Activated CD8-positive, alpha-beta T cell treated with anti-CD3 and anti-CD28 coated beads for 36 hours (primary cell): Measurements from ENCODE around the gene MAP3K7CL. TPM values are rescaled to one million over a fixed set of nuclear protein-coding genes. Genes with fewer than 3 reads are reported as not detected.

Experiments
- ATAC-seq: fragments of 200-7000 bp; cut with Tn5 transposase; one replicate; pipeline ENCODE4 v1.10.0; 2021; ENCODE audit warnings: mild to moderate bottlenecking, moderate library complexity
- CTCF ChIA-PET: fragments of 350-600 bp; sonication (Branson Sonifier 250); formaldehyde crosslinking; loops from one replicate; lab custom pipeline; 2021; ENCODE audit warnings: antibody characterized with exemption; lab: Charles Lee
- POLR2A ChIA-PET: fragments of 350-600 bp; sonication (Branson Sonifier 250); formaldehyde crosslinking; loops from one replicate; lab custom pipeline; 2021; ENCODE audit warnings: antibody characterized with exemption; lab: Charles Lee
- DNase-seq: peaks from one replicate; pipeline ENCODE4 v3.0.0-alpha.2; 2020
- H3K27ac Mint-ChIP-seq: one replicate; pipeline ENCODE4 v1.8.0; 2021; ENCODE audit warnings: mild to moderate bottlenecking, mixed read lengths
- H3K27me3 Mint-ChIP-seq: one replicate; pipeline ENCODE4 v1.8.0; 2021; ENCODE audit warnings: mixed read lengths
- H3K36me3 Mint-ChIP-seq: one replicate; pipeline ENCODE4 v1.8.0; 2021; ENCODE audit warnings: low read depth, mixed read lengths
- H3K4me1 Mint-ChIP-seq: one replicate; pipeline ENCODE4 v1.8.0; 2021; ENCODE audit warnings: low read depth, mixed read lengths
- H3K4me3 Mint-ChIP-seq: one replicate; pipeline ENCODE4 v1.8.0; 2021; ENCODE audit warnings: mild to moderate bottlenecking, moderate library complexity, mixed read lengths
- H3K9me3 Mint-ChIP-seq: one replicate; pipeline ENCODE4 v1.8.0; 2021; ENCODE audit warnings: mixed read lengths
- intact Hi-C: fragments of 100-400 bp; cut with micrococcal nuclease; formaldehyde crosslinking; loops from one replicate; pipeline ENCODE4 v1.10.0; 2022
- total RNA-seq, 2 experiments: library from RNA; stranded (reverse); gene quantifications; one replicate each; pipeline ENCODE4 v1.2.3, GENCODE V29; 2021
- TF ChIP-seq, protein P1 (sequence below): fragments of 200-600 bp; IDR thresholded peaks from one replicate; pipeline ENCODE4 v1.8.0; 2022; ENCODE audit warnings: antibody characterized with exemption, mild to moderate bottlenecking

The MAP3K7CL gene
- total RNA-seq, 2 experiments from 2014 or later, result 3.2 to 4.7 TPM

DNA sequence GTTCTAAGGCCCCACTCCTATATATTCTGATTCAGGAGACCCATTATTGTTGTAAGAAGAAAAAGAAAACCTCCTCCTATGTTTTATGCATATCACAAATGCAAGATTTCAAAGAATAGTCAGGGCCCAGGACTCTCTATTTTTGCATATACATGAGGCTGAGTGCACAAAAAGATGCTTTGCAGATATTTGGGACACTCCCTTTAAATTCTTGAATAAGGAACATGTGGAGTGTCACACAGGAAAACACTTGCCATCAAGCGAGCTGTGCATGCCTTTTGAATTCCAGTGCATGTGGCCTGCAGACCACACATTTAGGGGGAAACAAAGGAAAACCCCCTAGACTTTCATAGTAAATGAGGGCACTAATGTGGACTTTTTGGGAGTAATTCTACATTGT is 5.6 kb downstream of the MAP3K7CL start:
- no peak overlapping the region for H3K27ac Mint-ChIP-seq
- H3K4me1 Mint-ChIP-seq, result no peaks in the 10 kb centered on the region
- H3K36me3 Mint-ChIP-seq, result no peaks in the 10 kb centered on the region
- no peak overlapping the region for H3K4me3 Mint-ChIP-seq
- ATAC-seq (no peak), DNase-seq (no peak)
- CTCF ChIA-PET, result no interaction called here
- H3K27me3 Mint-ChIP-seq, result no peaks in the 10 kb centered on the region
- H3K9me3 Mint-ChIP-seq, result no peaks in the 10 kb centered on the region
- POLR2A ChIA-PET, result no interaction called here
- intact Hi-C loops, result no loop called here
- TF ChIP-seq, protein P1, sequence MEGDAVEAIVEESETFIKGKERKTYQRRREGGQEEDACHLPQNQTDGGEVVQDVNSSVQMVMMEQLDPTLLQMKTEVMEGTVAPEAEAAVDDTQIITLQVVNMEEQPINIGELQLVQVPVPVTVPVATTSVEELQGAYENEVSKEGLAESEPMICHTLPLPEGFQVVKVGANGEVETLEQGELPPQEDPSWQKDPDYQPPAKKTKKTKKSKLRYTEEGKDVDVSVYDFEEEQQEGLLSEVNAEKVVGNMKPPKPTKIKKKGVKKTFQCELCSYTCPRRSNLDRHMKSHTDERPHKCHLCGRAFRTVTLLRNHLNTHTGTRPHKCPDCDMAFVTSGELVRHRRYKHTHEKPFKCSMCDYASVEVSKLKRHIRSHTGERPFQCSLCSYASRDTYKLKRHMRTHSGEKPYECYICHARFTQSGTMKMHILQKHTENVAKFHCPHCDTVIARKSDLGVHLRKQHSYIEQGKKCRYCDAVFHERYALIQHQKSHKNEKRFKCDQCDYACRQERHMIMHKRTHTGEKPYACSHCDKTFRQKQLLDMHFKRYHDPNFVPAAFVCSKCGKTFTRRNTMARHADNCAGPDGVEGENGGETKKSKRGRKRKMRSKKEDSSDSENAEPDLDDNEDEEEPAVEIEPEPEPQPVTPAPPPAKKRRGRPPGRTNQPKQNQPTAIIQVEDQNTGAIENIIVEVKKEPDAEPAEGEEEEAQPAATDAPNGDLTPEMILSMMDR, result no peak

DNA sequence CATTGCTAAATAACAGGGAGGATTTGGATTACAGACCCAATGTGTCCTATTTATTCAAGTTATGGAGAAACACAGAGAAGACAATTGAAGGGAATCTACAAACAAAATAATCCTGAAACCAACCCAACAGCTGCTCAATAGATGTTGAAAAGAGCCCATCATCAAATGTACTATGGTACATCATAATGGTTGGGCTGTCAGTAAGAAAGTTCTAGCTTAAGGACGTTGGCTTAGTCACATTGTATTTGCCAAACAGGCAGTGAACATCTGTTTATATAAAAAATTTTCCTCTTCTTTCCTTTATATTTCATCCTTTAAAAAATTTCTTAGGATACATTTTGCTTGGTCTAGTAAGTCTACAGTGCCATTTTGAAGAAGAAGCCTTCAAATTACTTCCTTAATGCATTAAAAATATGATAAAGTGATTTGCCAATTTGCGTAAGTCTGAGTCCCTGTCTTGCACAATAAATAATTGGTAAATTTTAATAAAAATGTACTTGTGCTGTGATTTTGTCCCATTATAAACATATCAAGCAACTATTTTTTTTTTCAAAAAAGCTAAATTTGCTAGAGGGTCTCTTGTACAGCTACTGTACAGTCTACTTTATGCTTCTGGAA is 14.4 kb downstream of the MAP3K7CL start:
- intact Hi-C loops, result no loop called here
- ATAC-seq (no peak), DNase-seq (no peak)
- no peaks in the 10 kb centered on the region for H3K9me3 Mint-ChIP-seq
- peaks cover 11% of the 10 kb centered on the region for H3K4me1 Mint-ChIP-seq
- ChIA-PET POLR2A (interaction anchor here (0.8 to 1.1 kb wide), 4 partner anchors 8 to 225 kb away, joined by 3 read pairs; no protein-coding TSS in a partner anchor), CTCF (interaction anchor here (0.9 kb wide), 1 partner anchor 232 kb away, joined by 4 read pairs; no protein-coding TSS in a partner anchor)
- H3K36me3 Mint-ChIP-seq, result no peaks in the 10 kb centered on the region
- no peaks in the 10 kb centered on the region for H3K27me3 Mint-ChIP-seq
- H3K4me3 Mint-ChIP-seq, result no peak overlapping the region
- H3K27ac Mint-ChIP-seq, result no peak overlapping the region
- TF ChIP-seq, protein P1, result no peak

DNA sequence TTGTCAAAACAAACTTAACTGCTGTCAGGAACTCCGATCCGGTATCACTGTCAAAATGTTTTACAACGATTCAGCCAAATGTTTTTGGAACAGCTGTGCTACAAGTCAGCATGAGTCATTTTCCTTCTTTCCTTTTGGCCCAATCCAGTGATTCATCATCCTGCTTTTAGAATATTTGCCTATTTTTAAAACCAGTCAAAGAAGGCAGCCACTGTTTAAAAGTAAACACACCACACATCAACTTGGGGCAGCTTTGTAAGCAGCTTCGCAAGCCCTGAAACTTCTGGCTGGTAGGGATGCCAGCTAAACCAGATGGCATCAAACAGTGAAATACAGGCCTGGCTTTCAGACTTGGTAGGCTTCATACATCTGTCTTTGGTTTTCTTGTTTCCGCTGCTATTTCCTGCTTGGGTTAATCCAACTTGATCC is 14.9 kb downstream of the MAP3K7CL start:
- no peaks in the 10 kb centered on the region for H3K27me3 Mint-ChIP-seq
- peaks cover 11% of the 10 kb centered on the region for H3K4me1 Mint-ChIP-seq
- ChIA-PET POLR2A (interaction anchor here (1.1 kb wide), 1 partner anchor 225 kb away, joined by 3 read pairs; no protein-coding TSS in a partner anchor), CTCF (interaction anchor here (1.2 kb wide), 1 partner anchor 19 kb away, joined by 4 read pairs; no protein-coding TSS in a partner anchor)
- no peak for DNase-seq
- no peak for ATAC-seq
- no peaks in the 10 kb centered on the region for H3K9me3 Mint-ChIP-seq
- intact Hi-C loops, result no loop called here
- no peak overlapping the region for H3K27ac Mint-ChIP-seq
- TF ChIP-seq, protein P1, result no peak
- no peak overlapping the region for H3K4me3 Mint-ChIP-seq
- no peaks in the 10 kb centered on the region for H3K36me3 Mint-ChIP-seq

DNA sequence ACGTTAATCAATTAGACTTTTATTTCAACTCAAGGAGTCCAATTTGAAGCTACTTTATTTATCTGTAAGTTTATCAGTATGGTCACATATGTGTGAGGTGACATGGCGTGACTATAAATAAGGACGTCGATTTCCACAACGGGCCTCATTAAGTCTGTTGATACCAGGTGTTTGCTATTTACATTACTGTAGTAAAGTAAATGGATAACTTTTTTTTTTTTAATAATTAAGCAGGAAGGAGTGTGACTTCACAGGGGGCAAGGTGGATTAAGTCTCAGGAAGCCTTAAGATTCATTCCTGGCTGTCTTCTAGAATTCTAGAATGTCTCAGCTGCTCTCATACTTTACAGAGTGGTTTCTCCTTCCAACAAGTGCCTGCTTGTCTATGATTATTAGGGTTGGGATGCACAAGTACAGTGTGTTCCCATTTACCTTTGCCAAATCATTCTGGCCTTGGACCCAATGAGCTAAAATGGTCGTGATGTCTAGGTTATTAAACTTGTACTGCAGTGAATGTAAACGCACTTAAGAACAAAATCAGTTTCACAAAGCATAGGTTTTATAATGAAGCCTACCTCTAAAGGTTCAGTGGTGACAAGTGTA is 15.5 kb downstream of the MAP3K7CL start:
- CTCF ChIA-PET, result interaction anchor here (1.2 kb wide), 1 partner anchor 18 kb away, joined by 4 read pairs; no protein-coding TSS in a partner anchor
- TF ChIP-seq, protein P1, result no peak
- no peaks in the 10 kb centered on the region for H3K9me3 Mint-ChIP-seq
- H3K27ac Mint-ChIP-seq, result no peak overlapping the region
- intact Hi-C loops, result no loop called here
- peaks cover 11% of the 10 kb centered on the region for H3K4me1 Mint-ChIP-seq
- no peaks in the 10 kb centered on the region for H3K27me3 Mint-ChIP-seq
- no peaks in the 10 kb centered on the region for H3K36me3 Mint-ChIP-seq
- ATAC-seq (no peak), DNase-seq (no peak)
- POLR2A ChIA-PET, result no interaction called here
- H3K4me3 Mint-ChIP-seq, result no peak overlapping the region

DNA sequence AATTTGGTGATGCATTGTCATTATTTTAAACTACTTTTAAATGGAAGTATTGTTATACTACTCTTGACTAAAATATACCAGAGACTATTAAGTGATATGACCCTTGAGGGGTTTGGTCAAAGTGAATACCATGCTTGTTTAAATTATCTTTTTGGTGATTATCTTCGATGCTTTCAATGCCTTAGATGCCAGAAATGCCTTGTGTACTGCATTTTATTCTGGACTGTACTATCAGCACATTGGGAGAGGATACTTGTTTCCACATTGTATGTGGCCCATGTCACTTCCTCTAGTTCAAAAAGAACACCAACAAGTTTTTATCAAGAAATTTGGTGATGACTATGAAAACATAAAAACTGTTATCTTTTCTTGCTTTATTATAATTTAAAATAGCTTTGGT is 16.3 kb downstream of the MAP3K7CL start:
- no peak overlapping the region for H3K4me3 Mint-ChIP-seq
- ChIA-PET CTCF (no interaction called here), POLR2A (no interaction called here)
- DNase-seq, result no peak
- peaks cover 11% of the 10 kb centered on the region for H3K4me1 Mint-ChIP-seq
- ATAC-seq, result no peak
- H3K27me3 Mint-ChIP-seq, result no peaks in the 10 kb centered on the region
- TF ChIP-seq, protein P1, result no peak
- no peaks in the 10 kb centered on the region for H3K36me3 Mint-ChIP-seq
- no peaks in the 10 kb centered on the region for H3K9me3 Mint-ChIP-seq
- no peak overlapping the region for H3K27ac Mint-ChIP-seq
- intact Hi-C loops, result no loop called here
